ENCODE data around the gene SNAP23. TPM values are rescaled to one million over a fixed set of nuclear protein-coding genes. Genes with fewer than 3 reads are reported as not detected.
A peak's percentile ranks its signal among the peaks of the same experiment; 100 is the strongest.

The SNAP23 gene
- total and polyA plus RNA-seq, 7 donors, result 43.8 to 107 (median 67.0) TPM

- no peak overlapping the region for H3K4me3 ChIP-seq
Observed at GRCh38 chr15:42577514-42578031, 82.1 kb downstream of the SNAP23 start.

DNA sequence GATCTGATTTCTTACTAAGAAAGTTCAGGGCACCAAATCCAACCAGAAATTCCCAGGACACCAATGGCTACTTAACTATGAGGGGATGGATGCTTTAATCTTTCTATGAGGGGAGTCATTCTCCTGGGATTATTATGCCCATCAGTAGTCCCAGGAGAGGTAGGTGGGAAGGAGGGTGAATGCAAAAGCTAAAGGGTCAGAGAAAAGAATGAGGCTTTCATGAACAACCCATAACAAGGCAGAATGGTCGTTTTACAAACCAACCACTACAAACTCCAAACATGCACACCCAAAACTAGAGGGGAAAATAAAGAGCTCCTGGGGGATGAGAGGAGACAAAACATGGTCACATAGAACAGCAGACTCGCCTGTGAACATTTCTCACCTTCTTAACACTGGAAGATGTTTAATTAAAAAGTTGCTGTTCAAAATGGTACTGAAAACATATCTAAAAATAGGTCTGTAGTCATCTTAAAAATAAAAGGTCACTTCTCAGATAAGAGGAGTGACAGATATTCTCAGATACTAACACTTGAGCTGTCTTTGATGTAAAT, 83.6 kb downstream of the SNAP23 start:
- Histone ChIP-seq H3K27ac (no peak overlapping the region), H3K27me3 (no peaks in the 10 kb centered on the region), H3K36me3 (no peaks in the 10 kb centered on the region), H3K9me3 (no peaks in the 10 kb centered on the region), H3K4me3 (no peak overlapping the region), H3K4me1 (peaks cover 0 to 75% (median 65%) of the 10 kb centered on the region in 4 donors)
- 77 to 87% methylated on average over 2 of the region's 2 CpGs for WGBS, 2 donors
- DNase-seq, result no peak
- TF ChIP-seq POLR2AphosphoS5 (IDR thresholded peaks at IDR 0.05), result no peak
- intact Hi-C loops (cut with DNase I), result loop anchor here (5.0 kb wide), 1 partner anchor 73 kb away; no protein-coding TSS in a partner anchor

More at GRCh38 chr15:42577514-42578031, 82.1 kb downstream of the SNAP23 start:
- Histone ChIP-seq H3K4me1 (peaks cover 0 to 61% (median 56%) of the 10 kb centered on the region in 4 donors), H3K27ac (peak overlapping the region; percentile 95 to 98 (median 97)), H3K27me3 (no peaks in the 10 kb centered on the region), H3K9me3 (no peaks in the 10 kb centered on the region), H3K36me3 (no peaks in the 10 kb centered on the region)
- intact Hi-C loops (cut with DNase I), result loop anchor here (5.0 kb wide), 1 partner anchor 75 kb away; no protein-coding TSS in a partner anchor
- 32 to 61% methylated on average over 1 of the region's 1 CpG for WGBS, 2 donors
- no peak for DNase-seq
- TF ChIP-seq POLR2A (IDR thresholded peaks at IDR 0.05) (no peak), CTCF (IDR thresholded peaks at IDR 0.05) (no peak), POLR2AphosphoS5 (IDR thresholded peaks at IDR 0.05) (no peak), EP300 (IDR thresholded peaks at IDR 0.05) (no peak)

DNA sequence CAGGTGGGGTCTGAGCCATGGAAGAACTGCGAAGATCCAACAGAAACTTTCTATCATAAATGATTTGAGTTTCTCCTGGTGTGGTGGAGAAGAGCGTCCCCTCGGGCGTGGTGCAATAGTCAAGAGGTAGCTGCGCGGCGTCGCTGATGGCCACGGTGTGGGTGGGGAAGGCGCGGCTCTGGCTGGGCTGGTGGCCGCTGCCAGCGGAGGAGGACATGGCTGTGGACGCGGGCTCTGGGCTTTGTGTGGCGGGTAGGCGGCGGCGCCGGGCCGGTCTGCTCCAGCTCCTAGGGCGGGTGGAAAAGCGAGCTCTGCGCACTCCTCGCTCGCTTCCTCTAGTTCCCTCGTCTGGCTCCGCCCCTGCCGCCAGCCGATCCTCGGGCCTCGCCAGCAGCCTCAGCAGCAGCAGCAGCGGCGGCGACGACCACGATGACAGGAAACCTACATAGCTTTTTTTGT, 85.9 kb downstream of the SNAP23 start:
- H3K4me1 ChIP-seq, result peaks cover 0 to 83% (median 70%) of the 10 kb centered on the region in 4 donors

More for the DNA sequence above, 85.9 kb downstream of the SNAP23 start:
- TF ChIP-seq CTCF (IDR thresholded peaks at IDR 0.05) (no peak), POLR2AphosphoS5 (IDR thresholded peaks at IDR 0.05) (peak; percentile 61 to 80 (median 74))
- peak; percentile 95 for DNase-seq
- intact Hi-C loops (cut with DNase I), result loop anchor here (5.0 kb wide), 1 partner anchor 34 kb away; the partner anchor contains the start of genes HAUS2 and LRRC57
- Histone ChIP-seq H3K36me3 (peaks cover 0 to 6% (median 0%) of the 10 kb centered on the region in 4 donors), H3K27ac (peak overlapping the region; percentile 82 to 84 (median 82)), H3K27me3 (no peaks in the 10 kb centered on the region), H3K9me3 (no peaks in the 10 kb centered on the region), H3K4me3 (peak overlapping the region; percentile 27 to 48 (median 46))
- WGBS, 2 donors, result 0 to 1% methylated on average over 37 of the region's 37 CpGs

Other genes starting within 250 kb of the SNAP23 start
- 10 to 100 TPM; 18.9 to 34.1 (median 22.9) TPM for gene GANC, start 222.4 kb upstream of the SNAP23 start, total RNA-seq
- 10 to 100 TPM in 2 of 3 donors, 1 to 10 TPM in 1; 9.0 to 19.9 (median 16.8) TPM for gene GANC, start 222.4 kb upstream of the SNAP23 start, polyA plus RNA-seq
- gene TMEM87A, start 222.2 kb upstream of the SNAP23 start, total RNA-seq, result 10 to 100 TPM; 32.7 to 45.3 (median 42.6) TPM
- gene TMEM87A, start 222.2 kb upstream of the SNAP23 start, polyA plus RNA-seq, result 10 to 100 TPM in 2 of 3 donors, 1 to 10 TPM in 1; 9.6 to 44.7 (median 18.3) TPM
- 10 to 100 TPM in 2 of 4 donors, 1 to 10 TPM in 2; 5.4 to 18.8 (median 8.6) TPM for gene CAPN3, start 136.1 kb upstream of the SNAP23 start, total RNA-seq
- 10 to 100 TPM in 1 of 3 donors, 1 to 10 TPM in 2; 4.4 to 11.4 (median 5.4) TPM for gene CAPN3, start 136.1 kb upstream of the SNAP23 start, polyA plus RNA-seq
- gene ZNF106, start 4.5 kb upstream of the SNAP23 start, total RNA-seq, result 100 to 1,000 TPM in 1 of 4 donors, 10 to 100 TPM in 3; 69.4 to 107 (median 82.3) TPM
- 10 to 100 TPM; 10.9 to 18.1 (median 13.2) TPM for gene ZNF106, start 4.5 kb upstream of the SNAP23 start, polyA plus RNA-seq
- gene LRRC57, start 53.2 kb downstream of the SNAP23 start, total RNA-seq, result 10 to 100 TPM in 3 of 4 donors, 1 to 10 TPM in 1; 9.2 to 24.6 (median 11.4) TPM
- gene LRRC57, start 53.2 kb downstream of the SNAP23 start, polyA plus RNA-seq, result 10 to 100 TPM in 2 of 3 donors, 1 to 10 TPM in 1; 8.4 to 16.4 (median 11.5) TPM
- gene HAUS2, start 53.2 kb downstream of the SNAP23 start, total RNA-seq, result 10 to 100 TPM; 18.3 to 24.6 (median 20.1) TPM
- gene HAUS2, start 53.2 kb downstream of the SNAP23 start, polyA plus RNA-seq, result 10 to 100 TPM; 11.1 to 15.1 (median 12.6) TPM
- 100 to 1,000 TPM in 1 of 4 donors, 10 to 100 TPM in 3; 36.4 to 125 (median 49.4) TPM for gene STARD9, start 80.0 kb downstream of the SNAP23 start, total RNA-seq
- gene STARD9, start 80.0 kb downstream of the SNAP23 start, polyA plus RNA-seq, result 1 to 10 TPM in 1 of 3 donors, under 1 TPM in 2; 0.60 to 5.7 (median 0.69) TPM
- 10 to 100 TPM in 1 of 4 donors, 1 to 10 TPM in 3; 7.6 to 11.4 (median 9.8) TPM for gene CDAN1, start 241.5 kb downstream of the SNAP23 start, total RNA-seq
- 1 to 10 TPM; 1.2 to 8.0 (median 3.0) TPM for gene CDAN1, start 241.5 kb downstream of the SNAP23 start, polyA plus RNA-seq

All from sigmoid colon (tissue), 7 donors.